ENCODE data around the gene DMPK.

DMPK gene, protein sequence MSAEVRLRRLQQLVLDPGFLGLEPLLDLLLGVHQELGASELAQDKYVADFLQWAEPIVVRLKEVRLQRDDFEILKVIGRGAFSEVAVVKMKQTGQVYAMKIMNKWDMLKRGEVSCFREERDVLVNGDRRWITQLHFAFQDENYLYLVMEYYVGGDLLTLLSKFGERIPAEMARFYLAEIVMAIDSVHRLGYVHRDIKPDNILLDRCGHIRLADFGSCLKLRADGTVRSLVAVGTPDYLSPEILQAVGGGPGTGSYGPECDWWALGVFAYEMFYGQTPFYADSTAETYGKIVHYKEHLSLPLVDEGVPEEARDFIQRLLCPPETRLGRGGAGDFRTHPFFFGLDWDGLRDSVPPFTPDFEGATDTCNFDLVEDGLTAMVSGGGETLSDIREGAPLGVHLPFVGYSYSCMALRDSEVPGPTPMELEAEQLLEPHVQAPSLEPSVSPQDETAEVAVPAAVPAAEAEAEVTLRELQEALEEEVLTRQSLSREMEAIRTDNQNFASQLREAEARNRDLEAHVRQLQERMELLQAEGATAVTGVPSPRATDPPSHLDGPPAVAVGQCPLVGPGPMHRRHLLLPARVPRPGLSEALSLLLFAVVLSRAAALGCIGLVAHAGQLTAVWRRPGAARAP

DNA sequence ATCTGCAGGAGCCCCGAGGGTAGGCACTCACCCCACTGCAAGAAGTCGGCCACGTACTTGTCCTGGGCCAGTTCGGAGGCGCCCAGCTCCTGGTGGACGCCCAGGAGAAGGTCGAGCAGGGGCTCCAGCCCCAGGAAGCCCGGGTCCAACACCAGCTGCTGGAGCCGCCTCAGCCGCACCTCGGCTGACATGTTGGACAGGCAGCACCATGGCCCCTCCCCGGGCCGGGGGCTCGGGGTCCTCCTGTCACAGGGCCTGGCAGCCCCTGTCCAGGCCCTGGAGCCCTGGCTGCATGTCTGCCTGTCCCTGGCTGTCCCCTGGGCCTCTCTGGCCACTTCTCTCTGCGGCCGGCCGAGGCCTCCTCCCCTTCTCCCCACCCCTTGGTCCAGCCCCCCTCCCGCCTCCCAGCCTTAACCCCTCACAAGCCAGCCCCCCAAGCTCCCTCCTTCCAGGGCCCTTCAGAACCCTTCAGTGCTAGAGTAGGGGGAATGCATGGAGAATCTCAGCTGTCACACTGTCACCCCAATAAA is at the start of gene DMPK:
Gene DMPK, minus strand, starts transcription at position 329 of the 530 bp plus-strand sequence. Its CDS starts 138 bp downstream, at position 191.
- DNase-seq: no peak

DNA sequence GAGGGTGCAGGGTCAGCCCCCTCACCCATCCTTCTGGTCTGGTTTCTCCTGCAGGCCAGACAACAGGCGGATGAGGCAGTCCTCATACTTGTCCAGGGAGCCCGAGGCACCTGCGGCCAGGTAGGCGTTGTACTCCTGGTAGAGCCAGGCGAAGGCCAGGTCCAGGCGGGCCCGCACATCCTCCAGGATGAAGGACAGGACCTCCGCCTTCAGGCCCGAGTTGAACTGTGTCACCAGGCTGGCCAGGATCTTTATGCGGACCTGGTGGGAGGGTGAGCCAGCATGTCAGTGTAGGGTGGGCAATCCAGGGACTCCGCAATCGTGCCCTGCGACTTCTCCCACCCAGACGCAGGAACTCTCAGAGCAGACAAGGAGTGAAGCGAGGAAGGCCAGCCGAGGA is 46.7 kb upstream of the DMPK start:
- no peak for DNase-seq

DNA sequence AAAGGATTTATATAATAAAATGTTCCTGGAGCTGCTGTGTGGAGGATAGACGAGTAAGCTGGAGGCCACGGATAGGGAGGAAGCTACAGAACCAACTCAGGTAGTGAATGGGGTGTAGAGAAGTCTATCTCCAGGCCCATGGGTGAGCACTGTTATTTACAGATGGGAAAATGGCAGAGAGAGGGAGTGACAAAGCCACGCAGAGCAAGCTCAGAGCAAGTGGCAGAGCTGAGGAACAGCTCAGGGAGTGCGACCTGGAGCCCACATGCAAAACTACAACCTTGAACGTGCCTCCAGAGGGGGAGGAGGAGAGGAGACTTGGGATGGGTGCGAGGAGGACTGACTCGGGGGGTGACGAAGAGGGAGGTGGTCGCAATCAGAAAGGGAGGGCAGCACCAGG is 46.2 kb upstream of the DMPK start:
- DNase-seq: no peak

DNA sequence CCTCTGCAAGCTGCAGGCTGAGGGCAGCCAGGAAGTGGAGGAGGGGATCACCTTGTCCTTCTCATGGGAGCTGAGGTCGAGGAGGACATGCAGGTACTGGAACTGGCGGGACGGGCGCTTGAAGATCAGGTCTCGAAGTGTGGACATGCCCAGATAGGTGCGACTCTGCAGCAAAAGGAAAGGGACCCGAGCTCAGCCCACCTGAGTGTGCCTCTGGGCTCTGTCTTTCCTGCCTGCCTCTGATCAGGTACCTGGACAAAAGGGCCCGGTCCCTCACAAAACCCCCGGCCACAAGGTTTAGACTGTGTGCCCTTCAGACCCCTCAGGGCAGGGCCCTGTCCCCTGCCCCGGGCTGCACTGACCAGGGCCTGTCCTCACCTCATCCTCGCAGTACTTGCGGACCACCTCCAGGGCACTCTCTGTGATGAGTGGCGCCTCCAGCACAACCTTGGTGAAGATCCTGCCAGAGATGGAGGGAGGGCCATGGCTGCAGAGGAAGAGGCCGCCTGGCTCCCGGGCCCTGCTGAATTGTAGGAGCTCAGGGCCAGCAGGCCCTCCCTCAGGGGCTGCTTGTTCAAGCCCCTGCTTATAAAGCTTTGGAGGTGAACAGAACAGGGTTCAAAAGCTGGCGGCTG is 45.3 kb upstream of the DMPK start:
- no peak for DNase-seq

DNA sequence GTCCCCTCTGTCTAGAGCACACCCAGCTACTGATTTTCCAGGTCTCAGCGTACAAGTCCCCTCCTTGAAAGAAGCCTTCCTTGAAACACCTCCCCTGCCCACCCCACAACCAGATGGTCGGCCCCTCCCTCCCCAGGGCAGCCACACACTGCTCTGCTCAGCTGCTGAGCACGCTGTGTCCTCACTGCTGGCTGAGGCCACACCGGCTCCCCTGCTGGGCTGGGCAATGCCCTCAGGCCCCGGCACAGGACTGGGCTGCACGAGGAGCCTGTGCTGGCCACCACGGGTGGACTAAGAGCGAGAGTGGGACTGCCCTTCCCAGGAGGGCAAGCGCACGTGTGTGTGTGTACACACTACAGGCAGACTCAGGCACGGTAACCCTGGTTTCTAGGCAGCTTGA is 44.6 kb upstream of the DMPK start:
- no peak for DNase-seq

DNA sequence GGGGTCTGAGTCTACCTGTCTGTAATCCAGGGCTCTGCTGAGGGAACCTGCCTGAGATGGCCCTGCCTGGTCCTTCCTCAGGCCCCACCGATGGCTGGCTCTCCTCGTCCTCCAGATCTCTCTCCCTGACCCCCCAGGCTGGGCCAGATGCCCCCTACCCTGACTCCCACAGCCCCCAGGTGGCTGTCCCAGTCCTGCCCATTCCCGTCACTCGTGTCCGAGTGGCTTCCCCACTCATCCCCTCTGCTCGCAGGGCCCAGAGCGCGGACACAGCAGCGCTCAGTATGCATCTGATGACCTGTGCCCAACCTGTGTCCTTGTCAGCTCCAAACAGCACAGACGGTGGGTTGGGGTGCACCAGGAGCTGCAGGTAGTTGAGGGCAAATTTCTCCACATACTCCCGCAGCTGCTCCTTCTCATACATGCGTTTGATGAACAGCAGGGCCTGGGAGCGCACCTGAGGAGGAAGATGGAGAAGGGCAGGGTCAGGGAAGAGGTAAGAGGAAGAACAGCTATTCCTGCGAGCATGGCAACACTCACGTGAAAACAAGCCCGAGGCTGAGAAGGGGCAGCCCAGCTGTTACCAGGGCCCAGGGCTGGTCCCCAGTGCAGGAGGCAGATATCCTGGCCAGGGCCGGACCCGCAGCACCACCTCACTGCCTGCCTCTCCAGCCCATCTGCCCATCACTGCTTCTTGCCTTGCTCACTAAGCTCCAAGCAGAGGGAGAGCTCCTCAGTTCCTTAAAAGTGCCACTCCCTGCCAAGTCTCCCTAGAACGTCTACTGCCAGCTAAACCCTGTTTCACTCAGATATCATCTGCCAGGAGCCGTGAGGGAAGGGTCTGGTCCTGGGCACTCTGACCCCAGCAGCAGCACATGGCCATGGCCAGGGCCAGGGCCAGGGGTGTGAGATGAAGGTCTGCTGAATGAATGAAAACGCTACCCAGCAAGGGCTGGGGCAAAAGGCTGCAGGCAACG is 43.9 kb upstream of the DMPK start:
- DNase-seq: no peak

DNA sequence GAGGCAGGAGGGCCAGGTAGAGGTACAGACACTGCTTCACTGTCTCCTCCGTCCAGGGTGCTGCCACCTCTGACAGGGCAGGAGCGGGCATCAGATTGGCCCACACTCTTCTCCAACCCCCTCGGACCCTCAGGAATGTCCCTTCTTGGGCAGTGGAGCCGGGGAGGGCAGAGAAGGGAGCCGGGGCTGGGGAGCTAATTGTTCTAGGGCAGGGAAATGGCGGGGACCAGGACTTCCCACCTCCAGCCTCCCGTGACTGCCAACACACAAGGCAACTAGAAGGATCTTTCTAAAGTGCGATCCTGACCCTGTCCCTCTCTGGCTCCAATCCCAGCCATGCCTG is 42.9 kb upstream of the DMPK start:
- DNase-seq: no peak

DNA sequence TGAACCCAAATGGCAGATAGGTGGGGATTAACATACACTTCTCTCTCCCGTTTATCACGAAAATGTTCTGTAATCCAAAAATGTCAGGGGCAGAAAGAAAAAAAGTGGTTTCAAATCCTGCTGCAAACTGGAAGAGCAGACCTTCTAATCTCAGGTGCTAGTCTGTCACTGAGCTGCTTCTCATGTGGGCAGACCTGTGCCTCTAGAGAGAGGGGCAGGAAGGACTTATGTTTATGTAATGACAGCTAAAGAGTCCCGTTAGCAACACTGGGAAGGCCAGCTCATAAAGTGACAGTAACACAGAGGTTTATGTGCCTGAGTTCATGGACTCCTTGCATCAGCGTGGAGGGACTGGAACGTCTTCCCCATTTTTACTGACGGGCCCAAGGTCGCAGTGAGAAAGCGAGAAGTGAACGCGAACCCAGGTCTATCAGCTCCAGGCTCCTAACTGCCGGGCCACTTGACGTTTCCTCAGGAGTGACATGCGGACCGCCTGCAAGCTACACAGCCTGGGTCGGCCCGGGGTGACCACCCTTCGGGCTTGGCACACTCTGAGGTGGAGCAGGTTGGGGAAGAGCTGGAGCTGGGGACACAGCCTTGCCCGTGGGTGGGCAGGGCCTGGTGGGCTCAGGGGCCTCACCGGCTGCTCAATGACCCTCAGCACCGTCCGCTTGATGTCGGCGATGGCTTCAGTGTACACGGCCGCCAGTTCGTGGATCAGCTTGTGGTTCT is 42.4 kb upstream of the DMPK start:
- no peak for DNase-seq

DNA sequence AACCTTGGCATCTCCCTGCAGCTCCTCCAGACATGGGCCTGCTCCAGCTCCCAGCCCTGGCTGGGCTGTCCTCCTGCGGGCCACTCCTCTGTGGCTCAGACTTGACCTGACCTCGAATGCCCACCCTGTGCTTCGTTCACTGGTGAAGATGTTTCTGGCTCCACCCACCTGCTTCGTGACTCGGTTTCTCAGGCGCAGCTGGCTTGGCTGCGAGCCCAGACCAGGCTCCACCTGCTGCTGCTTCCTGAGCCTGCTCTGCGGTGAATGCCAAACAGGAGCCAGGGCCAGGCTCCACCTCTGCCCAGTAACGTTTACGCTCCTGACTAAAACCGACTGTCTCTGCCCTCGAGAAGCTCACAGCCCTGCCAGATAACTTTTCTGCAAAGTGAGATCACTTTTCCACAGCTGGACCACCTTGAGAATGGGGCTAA is 41.8 kb upstream of the DMPK start:
- no peak for DNase-seq

DNA sequence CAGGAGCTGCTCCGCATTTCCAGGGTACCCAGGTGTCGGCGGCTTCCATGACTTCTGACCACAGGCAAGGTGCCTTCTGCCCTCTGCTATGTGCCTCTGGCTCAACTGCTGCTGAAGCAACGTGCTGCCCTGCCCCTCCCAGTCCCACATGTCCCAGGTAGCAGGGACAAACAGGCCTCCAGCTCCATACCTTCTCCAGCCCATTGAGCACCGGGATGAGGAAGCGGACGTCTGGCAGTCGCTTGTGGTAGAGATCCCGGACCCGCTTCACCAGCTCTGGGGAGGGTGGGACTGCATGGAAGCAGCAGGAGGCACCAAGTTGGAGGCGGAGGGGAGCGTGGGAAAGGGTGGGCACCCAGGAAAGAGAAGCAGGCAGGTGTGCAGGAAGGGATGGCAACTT is 40.9 kb upstream of the DMPK start:
- no peak for DNase-seq

DNA sequence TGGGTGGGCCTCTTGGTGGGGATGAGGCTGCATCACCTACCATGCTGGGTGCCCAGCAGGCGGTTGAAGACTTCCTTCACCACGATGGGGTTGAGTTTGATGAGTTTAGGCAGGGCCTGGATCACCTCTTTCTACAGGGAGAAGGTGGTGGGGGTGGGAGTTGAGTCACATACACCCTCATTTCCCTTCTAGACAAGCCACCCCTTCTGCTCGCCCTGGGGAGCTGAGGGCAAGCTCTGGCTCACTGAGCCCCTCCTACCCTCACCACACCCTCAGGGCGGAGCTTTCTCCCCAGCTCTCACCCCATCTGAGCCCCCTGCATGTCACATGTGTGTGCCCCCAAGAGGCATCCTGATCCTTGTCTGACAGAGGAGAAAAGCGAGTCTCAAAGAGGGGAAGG is 40.4 kb upstream of the DMPK start:
- DNase-seq: no peak

DNA sequence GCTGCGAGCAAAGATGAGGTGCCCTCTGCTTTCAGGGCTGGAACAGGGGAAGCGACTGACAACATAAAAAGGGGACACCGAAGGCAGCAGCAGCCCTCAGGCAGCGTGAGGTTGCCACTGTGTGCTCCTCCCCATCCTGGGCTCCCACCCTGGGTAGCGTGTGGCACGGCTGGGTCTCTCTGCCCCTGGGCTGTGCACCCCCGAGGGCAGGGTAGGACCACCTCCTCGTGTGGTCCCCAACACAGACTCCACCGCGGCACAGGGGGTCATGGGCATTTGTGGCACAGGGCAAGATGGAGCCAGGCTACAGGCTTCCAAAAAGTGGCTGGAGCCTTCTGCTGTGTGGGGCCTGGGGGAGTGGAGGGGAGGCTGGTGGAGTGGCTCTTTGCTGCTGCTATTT is 39.3 kb upstream of the DMPK start:
- no peak for DNase-seq

DNA sequence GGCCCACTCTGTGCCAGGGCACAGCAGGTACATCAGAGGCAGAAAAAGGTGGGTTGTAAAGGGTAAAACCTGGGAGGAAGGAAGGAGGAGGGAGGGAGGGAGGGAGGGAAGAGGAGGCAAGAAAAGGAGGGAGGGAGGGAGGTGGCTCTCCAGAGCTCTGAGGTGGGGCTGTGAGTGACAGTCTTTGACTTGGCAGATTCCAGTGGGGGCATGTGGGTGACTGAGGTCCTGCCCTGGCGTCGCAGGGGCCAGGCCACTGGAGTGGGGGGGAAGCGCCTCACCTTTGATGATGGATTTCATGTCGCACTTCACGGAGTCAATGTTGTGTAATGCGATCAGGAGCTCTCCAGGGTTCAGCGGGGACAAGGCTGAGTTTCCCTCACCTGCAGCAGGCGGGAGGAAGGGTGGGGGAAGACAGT is 38.8 kb upstream of the DMPK start:
- no peak for DNase-seq

DNA sequence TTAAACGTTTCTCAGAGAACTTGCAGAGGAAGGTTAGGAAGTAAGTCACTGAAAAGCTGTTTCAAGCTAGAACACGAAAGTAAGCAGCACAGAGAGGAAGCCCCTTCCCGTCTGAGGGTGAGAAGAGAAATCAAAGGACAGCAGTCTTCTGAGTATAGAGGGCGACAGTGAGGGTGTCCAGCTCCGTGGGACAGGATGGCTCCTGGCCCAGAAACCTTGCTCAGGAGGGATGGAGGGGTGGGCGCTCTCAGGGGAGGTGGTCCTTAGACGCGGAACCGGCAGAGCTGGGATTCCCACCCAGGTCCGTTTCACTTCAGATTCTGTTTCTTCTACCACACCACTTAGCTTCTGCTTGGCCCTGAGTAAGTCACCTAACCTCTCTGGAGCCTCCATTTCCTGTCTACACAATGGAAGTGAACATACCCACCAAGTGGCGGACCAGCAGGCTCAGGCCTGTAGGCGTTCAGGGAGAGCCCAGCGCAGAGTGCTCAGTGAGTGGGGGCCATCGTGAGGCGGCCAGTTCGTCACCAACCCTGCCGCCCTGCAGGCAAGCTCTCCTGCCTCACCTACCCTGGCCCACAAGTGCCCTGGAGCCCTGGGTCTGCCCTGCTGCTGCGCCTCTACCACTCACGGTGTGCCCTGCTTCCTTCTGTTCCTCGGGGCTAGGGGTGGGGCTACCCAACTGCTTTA is 38.3 kb upstream of the DMPK start:
- no peak for DNase-seq

DNA sequence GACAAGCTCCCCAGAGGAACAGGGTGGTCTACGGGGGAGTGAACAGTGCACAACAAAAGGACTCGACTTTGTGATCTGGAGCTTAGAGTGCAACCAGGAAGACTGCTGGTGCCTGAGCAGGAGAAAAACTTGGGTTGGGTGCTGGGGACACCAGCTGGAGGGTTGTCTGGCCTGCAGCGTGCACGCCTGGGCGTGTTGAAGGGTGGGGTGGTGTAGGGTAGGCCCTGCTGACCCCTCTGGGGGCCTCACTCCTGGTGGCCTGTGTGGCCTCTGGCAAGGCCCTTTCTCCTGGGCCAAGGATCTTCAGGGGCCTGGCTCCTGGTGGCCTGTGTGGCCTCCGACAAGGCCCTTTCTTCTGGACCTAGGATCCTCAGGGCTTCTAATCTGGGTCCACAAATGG is 37.5 kb upstream of the DMPK start:
- no peak for DNase-seq

DNA sequence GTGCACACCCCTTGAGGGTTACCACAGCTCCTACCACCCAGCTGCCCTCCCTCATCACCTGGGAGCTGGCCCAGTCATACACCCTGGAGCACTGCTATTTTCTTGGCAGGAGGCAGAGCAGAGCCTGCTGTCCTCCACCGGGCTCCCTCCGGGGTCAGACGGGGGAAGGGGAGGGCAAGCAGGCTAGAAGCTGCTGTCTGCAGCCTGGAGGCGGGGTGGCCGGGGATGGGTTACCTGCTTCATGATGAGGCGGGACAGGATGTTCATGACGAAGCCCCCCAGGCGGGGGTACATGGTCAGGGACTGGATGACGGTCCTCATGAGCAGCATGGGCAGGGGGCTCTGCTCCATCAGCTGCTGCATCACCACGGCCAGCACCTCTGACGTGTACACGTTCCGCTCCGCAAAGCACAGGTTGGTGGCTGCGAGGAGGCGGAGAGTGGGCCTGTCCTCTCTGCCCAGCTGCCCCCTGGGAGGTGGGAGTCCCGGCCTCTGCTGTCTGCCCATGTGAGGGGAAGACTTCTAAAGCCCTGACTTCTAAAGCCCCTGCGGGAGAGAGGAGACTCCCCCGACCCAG is 35.5 kb upstream of the DMPK start:
- no peak for DNase-seq

DNA sequence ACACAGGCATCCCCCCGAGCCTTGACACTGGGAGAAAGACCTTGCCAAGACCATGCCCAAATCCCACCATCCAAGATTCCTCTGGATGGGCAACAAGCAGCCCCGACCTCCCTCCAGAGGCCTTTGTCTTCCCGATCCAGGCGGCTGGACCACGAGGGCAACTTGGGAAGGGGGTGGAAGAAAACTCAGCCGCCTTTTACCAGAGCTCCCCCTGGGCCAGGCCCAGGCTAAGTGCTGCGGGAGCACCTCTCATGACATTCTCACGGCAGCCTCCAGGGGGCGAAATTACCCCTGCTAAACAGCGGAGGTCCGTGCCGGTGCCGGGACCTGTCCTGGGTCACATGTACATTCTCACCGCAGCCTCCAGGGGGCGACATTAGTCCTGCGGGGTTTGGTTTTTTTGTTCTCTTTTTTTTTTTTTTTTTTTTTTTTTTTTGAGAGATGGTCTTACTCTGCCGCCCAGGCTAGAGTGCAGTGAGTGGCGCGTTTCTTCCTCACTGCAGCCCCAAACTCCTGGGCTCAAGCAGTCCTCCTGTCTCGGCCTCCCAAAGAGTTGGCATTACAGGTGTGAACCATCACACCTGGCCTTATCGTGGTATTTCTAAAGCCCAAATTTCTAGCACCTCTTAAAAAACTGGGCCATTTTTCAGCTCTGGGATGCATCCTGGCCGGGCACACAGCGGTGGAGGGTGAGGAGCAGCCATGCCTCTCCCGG is 34.9 kb upstream of the DMPK start:
- DNase-seq: peak; percentile 84 to 86

DNA sequence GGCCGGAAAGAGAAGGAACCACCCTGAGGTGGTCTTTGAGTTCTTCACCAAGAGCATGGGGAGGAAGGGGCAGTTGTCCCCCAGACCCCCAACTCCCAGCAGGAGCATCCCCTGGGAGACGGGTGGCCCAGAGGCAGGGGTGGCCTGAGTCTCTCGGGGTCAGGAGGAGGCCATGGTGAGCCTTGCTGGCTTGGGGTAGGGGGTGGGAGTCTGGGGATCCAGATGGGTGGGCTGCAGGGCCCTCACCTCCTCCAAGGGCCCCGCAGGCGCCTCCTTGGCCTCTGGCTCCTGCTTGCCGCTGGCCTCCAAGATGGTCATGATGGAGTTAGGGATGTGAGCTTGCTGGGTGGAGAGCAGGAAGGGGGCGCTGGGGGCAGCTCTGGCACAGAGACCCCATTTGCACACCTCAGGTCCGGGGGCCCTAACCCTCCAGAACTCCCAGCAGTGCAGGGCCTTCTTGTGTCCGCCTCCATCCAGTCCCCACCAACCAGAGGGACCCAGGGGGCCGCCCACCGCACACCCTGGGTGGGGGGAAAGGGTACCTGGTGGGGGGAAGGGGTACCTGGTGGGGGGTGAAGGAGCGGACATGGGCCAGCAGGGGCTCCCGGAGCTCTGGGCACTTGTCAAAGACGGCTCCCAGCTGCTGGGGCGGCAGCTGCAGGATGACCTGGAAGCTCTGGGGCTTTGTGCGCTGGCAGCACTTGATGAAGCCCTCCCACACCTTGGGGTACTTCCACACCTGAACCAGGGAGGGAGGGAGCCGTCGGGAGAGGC is 34.1 kb upstream of the DMPK start:
- DNase-seq: no peak

DNA sequence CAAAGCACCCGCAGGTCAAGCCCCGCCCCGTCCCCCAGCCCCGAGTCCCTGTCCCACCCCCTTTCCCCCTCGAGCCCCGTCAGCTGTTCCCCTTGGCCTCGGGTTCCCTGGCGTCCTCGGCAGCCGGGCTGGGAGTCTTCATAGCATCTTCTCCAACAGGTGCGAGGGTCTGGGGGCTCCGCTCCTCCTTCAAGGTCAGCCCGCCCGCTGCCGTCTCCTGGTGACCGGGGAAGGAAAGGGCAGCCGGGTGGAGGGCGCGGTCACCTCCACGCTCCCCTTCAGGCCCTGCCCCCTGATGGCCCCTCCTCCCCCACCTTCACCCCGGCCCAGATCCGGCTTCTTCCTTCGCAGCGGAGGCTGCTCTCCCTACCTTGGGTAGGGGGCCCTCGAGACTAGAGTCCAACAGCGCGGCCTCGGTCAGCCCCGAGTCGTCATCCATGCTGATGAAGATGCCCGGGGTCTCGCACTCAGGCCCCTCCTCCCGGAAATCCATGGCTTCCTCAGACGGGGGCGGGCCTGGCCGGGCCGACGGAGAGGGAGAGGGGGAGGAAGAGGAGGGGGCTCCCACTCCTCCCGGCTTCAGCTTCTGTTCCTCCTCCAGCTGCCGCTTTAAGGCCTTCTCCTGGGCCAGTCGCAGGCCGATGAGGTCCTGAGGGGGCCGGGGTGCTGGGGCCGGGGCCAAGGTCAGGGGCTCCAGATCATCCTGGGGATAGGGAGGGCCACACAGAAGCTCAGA is 33.4 kb upstream of the DMPK start:
- DNase-seq: no peak
